Astrocyte (in vitro differentiated cells and primary cell): Measurements from ENCODE around the gene GSTCD. TPM values are rescaled to one million over a fixed set of nuclear protein-coding genes. Genes with fewer than 3 reads are reported as not detected.
A peak's percentile ranks its signal among the peaks of the same experiment; 100 is the strongest.

Experiments
- DNase-seq: peaks from one replicate; pipeline ENCODE4 v3.0.0-alpha.2; 2010; ENCODE audit warnings: low read depth
- FAIRE-seq: peaks from 2 replicates; lab custom pipeline; 2011; peaks lifted over from hg19 to GRCh38; lab: Jason Lieb, UNC
- H2AFZ ChIP-seq: 2 replicates; pipeline ENCODE4 v1.6.0; 2012; ENCODE audit warnings: low read depth, low read length, inconsistent platforms
- H3K27ac ChIP-seq: 2 replicates; pipeline ENCODE4 v1.5.1; 2011; ENCODE audit warnings: low read depth, low read length, inconsistent platforms
- H3K27me3 ChIP-seq: 2 replicates; pipeline ENCODE4 v1.6.0; 2011; ENCODE audit warnings: low read length, inconsistent platforms; ENCODE audit not compliant: insufficient read depth
- H3K36me3 ChIP-seq: 2 replicates; pipeline ENCODE4 v1.5.1; 2011; ENCODE audit warnings: low read length, inconsistent platforms; ENCODE audit not compliant: insufficient read depth
- H3K4me1 ChIP-seq: 2 replicates; pipeline ENCODE4 v1.5.1; 2011; ENCODE audit warnings: low read length, inconsistent platforms; ENCODE audit not compliant: insufficient read depth
- H3K4me2 ChIP-seq: 2 replicates; pipeline ENCODE4 v1.6.0; 2012; ENCODE audit warnings: low read length, inconsistent platforms
- H3K4me3 ChIP-seq: 2 replicates; pipeline ENCODE4 v1.5.1; 2011; ENCODE audit warnings: low read depth, mild to moderate bottlenecking, low read length, inconsistent platforms; ENCODE audit not compliant: insufficient read depth
- H3K79me2 ChIP-seq: 2 replicates; pipeline ENCODE4 v1.6.0; 2012; ENCODE audit warnings: mild to moderate bottlenecking, low read length, inconsistent platforms; ENCODE audit not compliant: insufficient read depth
- H3K9ac ChIP-seq: 2 replicates; pipeline ENCODE4 v1.6.0; 2012; ENCODE audit warnings: mild to moderate bottlenecking, low read length, inconsistent platforms
- H3K9me3 ChIP-seq: 2 replicates; pipeline ENCODE4 v1.5.1; 2012; ENCODE audit warnings: low read depth, mild to moderate bottlenecking, low read length, inconsistent platforms; ENCODE audit not compliant: insufficient read depth
- H4K20me1 ChIP-seq: 2 replicates; pipeline ENCODE4 v1.6.0; 2012; ENCODE audit warnings: low read length, inconsistent platforms; ENCODE audit not compliant: insufficient read depth
- H3K27ac Mint-ChIP-seq: one replicate; pipeline ENCODE4 v1.8.0; 2021; ENCODE audit warnings: mild to moderate bottlenecking, mixed read lengths; ENCODE audit not compliant: unreplicated experiment
- H3K27me3 Mint-ChIP-seq: one replicate; pipeline ENCODE4 v1.8.0; 2021; ENCODE audit warnings: low read depth, mixed read lengths; ENCODE audit not compliant: unreplicated experiment
- H3K36me3 Mint-ChIP-seq: one replicate; pipeline ENCODE4 v1.8.0; 2021; ENCODE audit warnings: low read depth, mixed read lengths; ENCODE audit not compliant: unreplicated experiment
- H3K4me1 Mint-ChIP-seq: one replicate; pipeline ENCODE4 v1.8.0; 2021; ENCODE audit warnings: low read depth, mixed read lengths; ENCODE audit not compliant: unreplicated experiment
- H3K4me3 Mint-ChIP-seq: one replicate; pipeline ENCODE4 v1.8.0; 2021; ENCODE audit warnings: mild to moderate bottlenecking, moderate library complexity, mixed read lengths; ENCODE audit not compliant: unreplicated experiment
- H3K9me3 Mint-ChIP-seq: one replicate; pipeline ENCODE4 v1.8.0; 2021; ENCODE audit warnings: mild to moderate bottlenecking, mixed read lengths; ENCODE audit not compliant: unreplicated experiment
- CTCF ChIP-seq: IDR thresholded peaks from 2 replicates; pipeline ENCODE4 v1.5.1; 2011; ENCODE audit warnings: low read depth, mild to moderate bottlenecking, inconsistent platforms, low read length, moderate library complexity; ENCODE audit not compliant: insufficient read depth
- EZH2 ChIP-seq: IDR thresholded peaks from 2 replicates; pipeline ENCODE4 v1.6.1; 2012; ENCODE audit warnings: mild to moderate bottlenecking, low read length, inconsistent platforms; ENCODE audit not compliant: insufficient read depth
- total RNA-seq: library from RNA; stranded (reverse); gene quantifications from 2 replicates; pipeline ENCODE4 v1.2.1, GENCODE V29; 2021

Gene GSTCD
- total RNA-seq, 1 donor from 2014 or later, result 12.3 TPM

GRCh38 chr4:105805501-105806120, 97.0 kb downstream of the GSTCD start:
- Histone ChIP-seq H3K79me2 (no peaks in the 10 kb centered on the region), H3K27ac (no peak overlapping the region), H3K36me3 (no peaks in the 10 kb centered on the region), H3K9me3 (no peaks in the 10 kb centered on the region), H3K9ac (no peak overlapping the region), H4K20me1 (no peaks in the 10 kb centered on the region), H3K27me3 (no peaks in the 10 kb centered on the region), H3K4me2 (no peak overlapping the region), H3K4me3 (no peak overlapping the region), H2AFZ (no peak overlapping the region), H3K4me1 (no peaks in the 10 kb centered on the region)
- no peak for DNase-seq
- H3K4me1 Mint-ChIP-seq, result peaks cover 10% of the 10 kb centered on the region
- no peak overlapping the region for H3K27ac Mint-ChIP-seq
- no peaks in the 10 kb centered on the region for H3K36me3 Mint-ChIP-seq
- H3K27me3 Mint-ChIP-seq, result no peaks in the 10 kb centered on the region
- H3K9me3 Mint-ChIP-seq, result no peaks in the 10 kb centered on the region
- FAIRE-seq, result no peak
- H3K4me3 Mint-ChIP-seq, result no peak overlapping the region
- TF ChIP-seq CTCF (no peak), EZH2 (no peak)

GRCh38 chr4:105807496-105807895, 98.9 kb downstream of the GSTCD start:
- no peak overlapping the region for H3K9ac ChIP-seq
- no peak overlapping the region for H2AFZ ChIP-seq
- H3K36me3 ChIP-seq, result no peaks in the 10 kb centered on the region
- no peak overlapping the region for H3K4me2 ChIP-seq
- no peak overlapping the region for H3K27ac ChIP-seq
- no peaks in the 10 kb centered on the region for H3K4me1 ChIP-seq
- no peaks in the 10 kb centered on the region for H3K27me3 ChIP-seq
- FAIRE-seq (no peak), DNase-seq (peak; percentile 20)
- Mint-ChIP-seq H3K4me1 (peaks cover 10% of the 10 kb centered on the region), H3K4me3 (no peak overlapping the region), H3K36me3 (no peaks in the 10 kb centered on the region), H3K27ac (no peak overlapping the region), H3K27me3 (no peaks in the 10 kb centered on the region), H3K9me3 (no peaks in the 10 kb centered on the region)
- no peaks in the 10 kb centered on the region for H3K79me2 ChIP-seq
- TF ChIP-seq EZH2 (no peak), CTCF (no peak)
- no peaks in the 10 kb centered on the region for H4K20me1 ChIP-seq
- no peak overlapping the region for H3K4me3 ChIP-seq
- H3K9me3 ChIP-seq, result no peaks in the 10 kb centered on the region

GRCh38 chr4:105808030-105808749, 99.6 kb downstream of the GSTCD start:
- Histone ChIP-seq H3K27me3 (no peaks in the 10 kb centered on the region), H4K20me1 (no peaks in the 10 kb centered on the region), H3K4me2 (no peak overlapping the region), H3K9ac (no peak overlapping the region), H3K4me1 (no peaks in the 10 kb centered on the region), H3K9me3 (no peaks in the 10 kb centered on the region), H3K36me3 (no peaks in the 10 kb centered on the region), H3K4me3 (no peak overlapping the region), H3K79me2 (no peaks in the 10 kb centered on the region), H2AFZ (no peak overlapping the region), H3K27ac (no peak overlapping the region)
- Mint-ChIP-seq H3K9me3 (no peaks in the 10 kb centered on the region), H3K4me3 (no peak overlapping the region), H3K27me3 (no peaks in the 10 kb centered on the region), H3K36me3 (no peaks in the 10 kb centered on the region), H3K27ac (peak overlapping the region; percentile 98), H3K4me1 (peaks cover 10% of the 10 kb centered on the region)
- TF ChIP-seq EZH2 (no peak), CTCF (no peak)
- FAIRE-seq (no peak), DNase-seq (no peak)
